HG02623 (cell line): ENCODE results near the gene COL4A3.

Experiments used
- ATAC-seq: cut with Tn5 transposase; IDR thresholded peaks from one replicate; pipeline ENCODE4 v1.9.1; 2021; ENCODE audit warnings: moderate library complexity; ENCODE audit not compliant: unreplicated experiment

COL4A3 gene

DNA sequence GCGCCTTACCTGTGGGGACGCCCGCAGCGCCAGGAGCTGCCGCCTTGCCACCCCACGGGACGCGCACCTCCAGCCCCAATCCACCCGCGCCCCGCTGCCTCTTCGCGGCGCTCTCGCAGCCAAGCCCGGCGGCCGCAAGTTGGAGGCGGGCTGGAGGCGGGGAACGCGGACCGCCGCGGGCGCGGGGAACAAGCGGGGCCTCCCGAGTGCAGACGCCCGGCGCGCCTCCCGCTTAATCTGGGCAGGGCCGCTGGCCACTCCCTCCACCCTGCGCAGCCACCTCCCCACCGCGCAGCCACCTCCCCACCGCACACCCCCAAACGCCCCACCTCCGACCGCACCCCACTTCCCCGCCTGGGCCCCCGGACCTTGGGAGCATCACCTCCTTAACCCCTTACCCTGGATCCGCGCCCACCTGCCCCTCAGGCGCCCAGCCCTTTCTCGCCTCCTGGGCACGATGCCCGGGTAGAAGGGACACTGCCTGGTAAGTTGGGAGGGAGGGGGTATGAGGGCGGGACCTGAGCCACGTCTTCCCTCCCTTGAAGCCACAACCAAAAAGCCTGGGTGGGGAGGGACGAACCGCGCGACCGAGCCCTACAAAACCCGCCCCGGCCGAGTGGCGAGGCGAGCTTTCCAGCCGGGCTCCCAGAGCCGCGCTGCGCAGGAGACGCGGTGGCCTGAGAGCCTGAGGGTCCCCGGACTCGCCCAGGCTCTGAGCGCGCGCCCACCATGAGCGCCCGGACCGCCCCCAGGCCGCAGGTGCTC, at the start of gene COL4A3, which contains the start of gene COL4A4:
Gene COL4A3 (plus strand): TSS at position 627 of the 765 bp plus-strand sequence. CDS start 103 bp downstream, at position 730.
Gene COL4A4 (minus strand): TSS at position 208 of the 765 bp plus-strand sequence. CDS start 16,722 bp downstream, outside the sequence.
- ATAC-seq: peak; percentile 55

- ATAC-seq: no peak
Observed at GRCh38 chr2:227115761-227116160, 48.7 kb upstream of the COL4A3 start.

DNA sequence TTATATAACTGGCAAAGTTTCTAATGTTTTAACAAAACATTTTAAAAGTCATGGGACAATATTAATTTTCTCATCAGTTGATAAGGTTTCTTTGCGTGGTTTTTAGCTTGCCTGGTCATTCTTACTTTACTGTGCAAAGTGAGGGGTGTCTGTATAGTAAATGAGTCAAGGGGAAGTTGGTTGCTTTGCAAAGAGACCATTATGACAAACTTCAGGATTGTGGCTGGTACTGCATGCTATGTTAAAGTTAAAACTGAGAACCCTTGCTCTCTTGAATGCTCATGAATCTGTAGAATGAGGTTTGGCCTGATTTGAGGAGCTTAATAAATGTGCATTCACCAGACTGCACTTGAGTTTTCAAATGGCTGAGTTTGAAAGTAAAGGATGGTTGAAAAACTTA, 47.4 kb upstream of the COL4A3 start:
- no peak for ATAC-seq

DNA sequence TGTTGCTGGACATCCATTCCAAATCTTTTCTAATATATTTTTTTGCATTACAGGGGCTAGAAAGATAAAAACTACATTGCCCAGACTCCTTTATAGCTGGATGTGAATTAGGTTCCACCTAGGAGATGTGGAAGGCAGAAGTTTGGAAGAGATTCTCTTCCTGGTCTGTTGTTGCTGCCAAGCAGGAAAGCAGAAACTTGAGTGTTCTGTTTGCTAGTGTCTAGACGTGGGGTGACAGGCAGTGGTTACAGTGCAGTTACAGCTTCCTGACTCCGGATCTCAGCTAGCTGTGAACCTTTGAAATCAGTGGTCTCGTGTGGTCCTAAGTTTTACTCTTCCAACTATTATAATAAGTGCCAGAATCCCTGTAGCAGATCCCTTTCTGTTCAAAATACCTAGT, 46.6 kb upstream of the COL4A3 start:
- no peak for ATAC-seq

- ATAC-seq: no peak
Observed at GRCh38 chr2:227118353-227118752, 46.1 kb upstream of the COL4A3 start.

DNA sequence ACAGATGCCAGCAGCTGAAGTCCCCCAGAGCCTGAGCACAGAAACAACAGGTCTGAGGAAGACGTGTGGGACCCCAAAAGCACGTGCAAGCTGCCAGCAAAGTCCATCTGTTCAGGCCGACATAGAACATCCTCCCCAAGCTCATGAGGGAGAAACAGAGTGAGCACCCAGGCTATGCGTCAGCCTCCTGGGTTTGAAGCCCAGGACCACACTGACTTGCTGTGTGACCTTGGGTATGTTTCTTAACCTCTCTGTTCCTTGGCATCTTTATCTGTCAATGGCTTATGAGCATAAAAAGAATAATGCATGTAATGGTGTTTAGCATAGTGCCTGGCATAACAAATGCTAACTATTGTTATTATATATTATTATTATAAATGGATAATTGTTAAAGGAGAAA, 40.7 kb upstream of the COL4A3 start:
- no peak for ATAC-seq

DNA sequence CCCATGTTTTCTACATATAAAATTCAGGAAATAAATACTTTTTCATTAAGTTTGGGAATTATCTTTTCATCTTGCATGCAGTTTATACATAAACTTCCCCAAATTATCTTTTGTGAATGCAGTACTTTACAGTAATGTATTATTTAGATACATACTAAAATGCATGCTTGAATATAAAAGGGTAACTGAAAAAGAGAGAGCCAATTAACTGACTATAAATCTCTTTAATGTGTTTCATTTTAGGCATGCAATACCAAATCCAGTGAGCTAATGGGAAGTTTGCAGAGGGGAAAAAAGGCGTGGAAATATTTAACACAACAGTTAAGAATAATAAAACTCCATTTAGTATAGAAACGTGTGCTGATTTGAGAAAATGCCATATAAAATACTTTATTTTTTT, 39.6 kb upstream of the COL4A3 start:
- ATAC-seq: no peak

- ATAC-seq: no peak
Observed at GRCh38 chr2:227125506-227125905, 38.9 kb upstream of the COL4A3 start.

- ATAC-seq: no peak
Observed at GRCh38 chr2:227127201-227127600, 37.2 kb upstream of the COL4A3 start.

GRCh38 chr2:227130636-227131035, 33.8 kb upstream of the COL4A3 start:
- ATAC-seq: no peak

GRCh38 chr2:227132986-227133385, 31.4 kb upstream of the COL4A3 start:
- ATAC-seq: no peak

DNA sequence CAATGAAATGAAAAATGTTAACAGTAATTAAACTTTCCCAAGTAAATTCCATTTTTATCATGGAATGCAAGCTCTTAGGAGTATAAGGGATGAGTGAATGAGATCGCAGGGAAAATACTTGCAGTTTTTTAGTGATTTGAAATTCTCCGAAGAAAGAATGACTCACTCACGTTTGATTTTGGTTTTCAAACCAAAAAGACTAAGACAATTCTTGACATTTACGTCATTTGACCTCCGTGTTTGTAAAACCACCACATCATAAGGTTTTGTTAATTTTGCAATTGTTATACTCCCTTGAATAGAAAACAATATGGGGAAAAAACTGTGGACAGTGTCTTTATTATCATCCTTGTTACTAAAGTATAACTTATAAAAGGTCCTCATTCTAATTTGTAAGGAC, 29.8 kb upstream of the COL4A3 start:
- no peak for ATAC-seq

GRCh38 chr2:227141301-227141700, 23.1 kb upstream of the COL4A3 start:
- ATAC-seq: no peak

GRCh38 chr2:227143895-227144294, 20.5 kb upstream of the COL4A3 start:
- ATAC-seq: no peak

DNA sequence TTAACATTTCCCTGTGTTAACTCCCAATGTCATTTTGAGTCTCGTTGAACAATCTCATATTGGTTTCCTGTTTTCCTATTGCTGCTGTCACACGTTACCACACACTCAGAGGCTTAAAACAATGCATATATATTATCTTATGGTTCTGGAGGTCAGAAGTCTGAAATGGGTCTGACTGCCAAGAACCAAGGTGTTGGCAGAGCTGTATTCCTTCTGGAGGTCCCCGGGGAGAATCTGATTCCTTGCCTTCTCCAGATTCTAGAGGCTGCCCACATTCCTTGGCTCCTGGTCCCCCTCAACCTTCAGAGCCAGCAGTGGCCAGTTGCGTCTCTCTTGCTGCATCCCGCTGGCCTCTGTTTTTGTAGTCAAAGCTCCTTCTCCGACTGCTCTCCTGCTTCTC, 18.0 kb upstream of the COL4A3 start:
- no peak for ATAC-seq

- no peak for ATAC-seq
Observed at GRCh38 chr2:227147023-227147422, 17.4 kb upstream of the COL4A3 start.

DNA sequence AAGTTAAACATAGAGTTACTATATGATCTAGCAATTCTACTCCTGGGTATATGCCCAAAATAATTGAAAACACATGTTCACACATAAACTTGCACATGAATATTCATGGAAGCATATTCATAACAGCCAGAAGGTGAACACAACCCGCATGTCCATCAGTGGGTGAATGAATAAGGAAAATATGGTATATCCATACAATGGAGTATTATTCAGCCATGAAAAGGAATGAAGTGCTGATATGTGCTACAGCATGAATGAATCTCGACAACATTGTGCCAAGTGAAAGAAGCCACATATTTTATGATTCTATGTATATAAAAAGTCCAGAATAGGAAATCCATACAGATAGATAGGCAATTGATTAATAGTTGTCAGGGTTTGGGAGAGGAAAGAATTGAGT, 16.3 kb upstream of the COL4A3 start:
- no peak for ATAC-seq

- ATAC-seq: no peak
Observed at GRCh38 chr2:227150222-227150936, 14.0 kb upstream of the COL4A3 start.

- no peak for ATAC-seq
Observed at GRCh38 chr2:227152093-227152766, 12.2 kb upstream of the COL4A3 start.

- ATAC-seq: no peak
Observed at GRCh38 chr2:227153307-227153706, 11.1 kb upstream of the COL4A3 start.

DNA sequence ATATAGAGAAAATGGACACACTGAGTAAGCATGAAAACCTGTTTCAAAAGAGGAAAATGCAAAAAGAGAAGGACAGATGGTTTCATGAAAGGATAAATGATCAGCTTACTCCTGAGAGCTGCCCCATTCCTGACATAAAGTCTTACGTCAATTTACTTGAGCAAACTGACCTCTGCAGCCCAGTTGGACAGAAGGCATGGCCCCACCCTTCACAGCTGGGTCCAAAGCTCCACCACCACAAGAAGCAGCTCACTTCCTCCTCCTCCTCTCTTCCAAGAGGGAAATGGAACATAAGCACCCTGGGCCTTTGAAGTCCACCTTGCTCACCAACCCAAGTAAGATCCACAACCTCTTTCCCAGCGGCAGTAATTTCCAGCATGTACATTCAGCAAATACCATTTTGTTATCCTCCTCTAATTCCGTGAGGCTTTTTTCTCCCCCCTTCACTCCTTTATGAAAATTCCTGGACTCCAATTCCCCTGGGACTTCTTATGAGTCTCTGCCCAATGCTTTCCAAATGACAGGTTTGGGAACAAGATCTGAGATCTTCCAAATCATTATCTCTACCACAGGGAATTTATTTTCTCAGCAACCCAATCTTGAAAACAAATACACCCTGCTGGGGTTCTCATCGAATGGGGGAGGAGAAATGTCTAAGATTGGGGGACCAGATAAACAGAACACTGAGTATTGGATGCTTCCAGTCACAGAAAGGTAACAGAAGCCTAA, 10.5 kb upstream of the COL4A3 start:
- no peak for ATAC-seq
